ENCODE data around the gene PLB1. TPM values are rescaled to one million over a fixed set of nuclear protein-coding genes. Genes with fewer than 3 reads are reported as not detected.

The PLB1 gene
- polyA plus RNA-seq, 3 donors = 20.2 to 35.8 (median 23.9) TPM

- peaks cover 20% of the 10 kb centered on the region for H3K4me1 Mint-ChIP-seq
- Histone ChIP-seq H3K27ac (ENCODE audit: low read depth in 1 of 2, low read length in 2 of 2) (no peak overlapping the region), H3K36me3 (replicated peaks in 1 of 2; ENCODE audit: control insufficient read depth in 1 of 2, insufficient read depth in 2 of 2, low read length in 2 of 2) (no peaks in the 10 kb centered on the region), H3K27me3 (ENCODE audit: control insufficient read depth in 2 of 2, insufficient read depth in 2 of 2, low read length in 2 of 2) (no peaks in the 10 kb centered on the region), H3K9ac (ENCODE audit: insufficient read depth, low read length, poor library complexity, severe bottlenecking) (no peak overlapping the region), H3K4me3 (replicated peaks in 1 of 3; ENCODE audit: low read depth in 2 of 3, low read length in 3 of 3) (no peak overlapping the region), H3K4me1 (ENCODE audit: control insufficient read depth in 1 of 2, insufficient read depth in 2 of 2, low read length in 2 of 2) (peaks cover 13 to 17% of the 10 kb centered on the region in 2 donors), H2AFZ (ENCODE audit: insufficient read depth, low read depth, low read length, poor library complexity, severe bottlenecking) (no peak overlapping the region), H3K79me2 (ENCODE audit: insufficient read depth, low read length) (no peaks in the 10 kb centered on the region), H3K4me2 (replicated peaks; ENCODE audit: extremely low read depth, low read length, poor library complexity, severe bottlenecking) (no peak overlapping the region), H3K9me3 (replicated peaks in 1 of 2; ENCODE audit: control insufficient read depth in 1 of 2, insufficient read depth in 1 of 2, low read length in 2 of 2) (no peaks in the 10 kb centered on the region), H4K20me1 (ENCODE audit: insufficient read depth, low read length) (no peaks in the 10 kb centered on the region)
- WGBS (ENCODE audit: insufficient coverage) = 100% methylated on average over 1 of the region's 5 CpGs
- no peaks in the 10 kb centered on the region for H3K9me3 Mint-ChIP-seq
- no peaks in the 10 kb centered on the region for H3K36me3 Mint-ChIP-seq
- H3K27me3 Mint-ChIP-seq (ENCODE audit: low read depth in 3 of 3) = peaks cover 0 to 2% (median 0%) of the 10 kb centered on the region in 3 donors
- no peak overlapping the region for H3K4me3 Mint-ChIP-seq
- intact Hi-C loops (cut with micrococcal nuclease) = no loop called here
- TF ChIP-seq CTCF (IDR thresholded peaks at IDR 0.05) = no peak
- DNase-seq = no peak
- peak overlapping the region in 2 of 7 donors; percentile 55 to 66 for H3K27ac Mint-ChIP-seq
Measured at GRCh38 chr2:28580078-28580477, 84.2 kb downstream of the PLB1 start.

GRCh38 chr2:28581312-28581711 lies 85.5 kb downstream of the PLB1 start:
- H3K4me2 ChIP-seq (replicated peaks; ENCODE audit: extremely low read depth, low read length, poor library complexity, severe bottlenecking) = no peak overlapping the region
- peaks cover 13 to 17% of the 10 kb centered on the region in 2 donors for H3K4me1 ChIP-seq (ENCODE audit: control insufficient read depth in 1 of 2, insufficient read depth in 2 of 2, low read length in 2 of 2)
- no peak overlapping the region for H3K27ac ChIP-seq (ENCODE audit: low read depth in 1 of 2, low read length in 2 of 2)
- no peaks in the 10 kb centered on the region for H4K20me1 ChIP-seq (ENCODE audit: insufficient read depth, low read length)
- no peak overlapping the region for H3K4me3 Mint-ChIP-seq
- H2AFZ ChIP-seq (ENCODE audit: insufficient read depth, low read depth, low read length, poor library complexity, severe bottlenecking) = no peak overlapping the region
- H3K36me3 ChIP-seq (replicated peaks in 1 of 2; ENCODE audit: control insufficient read depth in 1 of 2, insufficient read depth in 2 of 2, low read length in 2 of 2) = no peaks in the 10 kb centered on the region
- intact Hi-C loops (cut with micrococcal nuclease) = no loop called here
- no peak overlapping the region for H3K4me3 ChIP-seq (replicated peaks in 1 of 3; ENCODE audit: low read depth in 2 of 3, low read length in 3 of 3)
- H3K27me3 ChIP-seq (ENCODE audit: control insufficient read depth in 2 of 2, insufficient read depth in 2 of 2, low read length in 2 of 2) = no peaks in the 10 kb centered on the region
- DNase-seq = no peak
- no peak for TF ChIP-seq CTCF (IDR thresholded peaks at IDR 0.05)
- no peak overlapping the region for H3K9ac ChIP-seq (ENCODE audit: insufficient read depth, low read length, poor library complexity, severe bottlenecking)
- no peaks in the 10 kb centered on the region for H3K9me3 ChIP-seq (replicated peaks in 1 of 2; ENCODE audit: control insufficient read depth in 1 of 2, insufficient read depth in 1 of 2, low read length in 2 of 2)
- peaks cover 0 to 2% (median 0%) of the 10 kb centered on the region in 3 donors for H3K27me3 Mint-ChIP-seq (ENCODE audit: low read depth in 3 of 3)
- no peaks in the 10 kb centered on the region for H3K79me2 ChIP-seq (ENCODE audit: insufficient read depth, low read length)
- no peaks in the 10 kb centered on the region for H3K36me3 Mint-ChIP-seq
- no peaks in the 10 kb centered on the region for H3K9me3 Mint-ChIP-seq
- peaks cover 20% of the 10 kb centered on the region for H3K4me1 Mint-ChIP-seq
- H3K27ac Mint-ChIP-seq = peak overlapping the region in 2 of 7 donors; percentile 36 to 76
- WGBS (ENCODE audit: insufficient coverage) = no CpG with 5 or more reads among the region's 4 CpGs
